Muscle layer of duodenum (tissue), 2 donors: ENCODE measurements around the gene LYRM2.
"Not testable (repeated sequence)": the region's sequence is repeated elsewhere in the genome, so short reads cannot be mapped to it uniquely, and the experiment has no call there.

Experiments used
- H3K27ac ChIP-seq: one replicate; pipeline ENCODE4 v1.7.0; 2013; ENCODE audit warnings: mild to moderate bottlenecking, low read length
- H3K27me3 ChIP-seq: one replicate; pipeline ENCODE4 v1.7.0; 2013; ENCODE audit warnings: low read depth, mild to moderate bottlenecking, control low read depth, low read length
- H3K36me3 ChIP-seq, 2 donors: one replicate each; pipeline ENCODE4 v1.7.0; 2013; ENCODE audit warnings: low read length in 2 of 2, control low read depth in 1 of 2, mild to moderate bottlenecking in 1 of 2; ENCODE audit not compliant: insufficient read depth in 2 of 2, control insufficient read depth in 1 of 2
- H3K4me1 ChIP-seq, 2 donors: one replicate each; pipeline ENCODE4 v1.7.0; 2013; ENCODE audit warnings: low read length in 2 of 2, mild to moderate bottlenecking in 2 of 2, control low read depth in 1 of 2, moderate library complexity in 1 of 2; ENCODE audit not compliant: insufficient read depth in 2 of 2, control insufficient read depth in 1 of 2
- H3K4me3 ChIP-seq, 2 donors: one replicate each; pipeline ENCODE4 v1.7.0; 2013; ENCODE audit warnings: low read length in 2 of 2, low read depth in 1 of 2, mild to moderate bottlenecking in 1 of 2
- H3K9me3 ChIP-seq, 2 donors: one replicate each; pipeline ENCODE4 v1.7.0; 2013; ENCODE audit warnings: low read length in 2 of 2, control low read depth in 1 of 2, mild to moderate bottlenecking in 1 of 2; ENCODE audit not compliant: control insufficient read depth in 1 of 2
- donor health status: healthy.

The LYRM2 gene

DNA sequence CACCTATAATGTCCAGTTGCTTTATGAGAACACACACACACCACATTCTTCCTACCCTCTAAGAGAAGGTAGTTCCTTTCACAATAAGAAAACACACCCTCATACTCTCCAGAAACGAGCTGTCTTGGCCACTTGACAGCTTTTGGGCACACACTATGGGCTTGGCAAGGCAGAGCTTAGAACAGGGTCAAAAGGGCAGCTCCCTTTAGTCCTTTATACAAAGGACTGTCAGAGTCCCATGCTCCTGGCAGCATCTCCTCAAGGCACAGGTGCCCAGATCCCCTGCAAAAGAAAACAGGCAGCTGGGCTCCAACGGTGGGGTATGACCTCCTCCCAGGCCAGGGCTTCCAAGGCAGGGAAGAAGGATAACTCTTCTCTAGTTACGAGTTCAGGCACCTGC is 4.9 kb upstream of the LYRM2 start:
- Histone ChIP-seq H3K36me3 (peaks cover 32 to 42% of the 10 kb centered on the region in 2 donors), H3K9me3 (no peaks in the 10 kb centered on the region), H3K27me3 (no peaks in the 10 kb centered on the region), H3K4me3 (no peak overlapping the region), H3K4me1 (peaks cover 0 to 7% of the 10 kb centered on the region in 2 donors), H3K27ac (no peak overlapping the region)

DNA sequence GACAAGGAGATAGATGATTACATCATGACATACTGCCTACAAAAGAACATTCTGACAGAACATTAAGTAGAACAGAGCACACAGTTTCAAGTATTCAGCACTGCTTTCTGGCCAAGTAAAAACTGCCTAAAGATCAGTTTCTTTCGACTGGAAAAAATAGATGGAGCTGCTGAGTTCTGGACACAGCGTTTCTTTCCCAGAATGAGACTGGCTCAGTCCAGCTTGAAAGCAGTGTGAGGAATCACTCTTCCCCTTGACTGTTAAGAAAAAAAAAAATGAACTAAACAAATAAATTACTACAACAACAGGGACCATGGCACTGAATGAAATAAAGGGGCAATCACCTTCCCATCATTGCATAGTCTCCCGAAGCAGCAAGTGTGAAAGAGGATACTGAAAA is 4.4 kb upstream of the LYRM2 start:
- Histone ChIP-seq H3K4me3 (no peak overlapping the region), H3K27me3 (no peaks in the 10 kb centered on the region), H3K4me1 (peaks cover 0 to 7% of the 10 kb centered on the region in 2 donors), H3K27ac (no peak overlapping the region), H3K36me3 (peaks cover 30 to 38% of the 10 kb centered on the region in 2 donors), H3K9me3 (no peaks in the 10 kb centered on the region)

DNA sequence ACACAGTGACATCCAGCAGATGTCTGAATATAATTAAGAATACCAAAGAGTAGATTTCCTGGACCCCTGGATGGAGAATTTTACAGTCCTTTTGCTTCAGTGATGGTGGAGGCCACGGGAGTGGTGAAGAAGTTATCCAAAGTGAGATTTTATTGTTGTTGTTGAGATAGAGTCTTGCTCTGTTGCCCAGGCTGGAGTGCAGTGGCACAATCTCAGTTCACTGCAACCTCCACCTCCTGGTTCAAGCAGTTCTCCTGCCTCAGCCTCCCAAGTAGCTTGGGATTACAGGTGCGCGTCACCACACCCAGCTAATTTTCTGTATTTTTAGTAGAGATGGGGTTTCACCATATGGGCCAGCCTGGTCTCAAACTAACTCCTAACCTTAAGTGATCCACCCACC is 3.0 kb upstream of the LYRM2 start:
- H3K27me3 ChIP-seq, H3K4me3 ChIP-seq, H3K9me3 ChIP-seq, H3K27ac ChIP-seq: not testable (repeated sequence)
- Histone ChIP-seq H3K36me3 (peaks cover 22 to 26% of the 10 kb centered on the region in 2 donors), H3K4me1 (peaks cover 0 to 10% of the 10 kb centered on the region in 2 donors)

DNA sequence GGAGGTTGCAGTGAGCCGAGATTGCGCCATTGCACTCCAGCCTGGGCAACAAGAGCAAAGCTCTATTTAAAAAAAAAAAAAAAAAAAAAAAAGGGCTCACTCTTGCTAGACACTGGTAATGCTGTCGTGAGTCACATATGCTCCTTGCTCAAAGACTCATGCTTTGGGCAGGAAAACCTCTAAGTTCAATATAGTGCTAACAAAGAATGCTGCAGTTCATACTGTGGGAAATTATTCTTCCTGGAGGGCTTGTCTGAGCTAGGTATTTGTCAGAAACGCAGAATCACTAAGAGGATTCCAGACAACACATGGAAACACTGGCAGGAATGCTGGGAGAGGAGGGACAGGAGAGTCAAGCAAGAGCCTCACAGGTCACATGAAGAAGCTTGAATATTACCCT is 2.3 kb upstream of the LYRM2 start:
- H3K4me3 ChIP-seq, result no peak overlapping the region
- no peaks in the 10 kb centered on the region for H3K9me3 ChIP-seq
- H3K36me3 ChIP-seq, result peaks cover 14 to 25% of the 10 kb centered on the region in 2 donors
- no peaks in the 10 kb centered on the region for H3K27me3 ChIP-seq
- H3K4me1 ChIP-seq, result peaks cover 0 to 10% of the 10 kb centered on the region in 2 donors
- no peak overlapping the region for H3K27ac ChIP-seq

DNA sequence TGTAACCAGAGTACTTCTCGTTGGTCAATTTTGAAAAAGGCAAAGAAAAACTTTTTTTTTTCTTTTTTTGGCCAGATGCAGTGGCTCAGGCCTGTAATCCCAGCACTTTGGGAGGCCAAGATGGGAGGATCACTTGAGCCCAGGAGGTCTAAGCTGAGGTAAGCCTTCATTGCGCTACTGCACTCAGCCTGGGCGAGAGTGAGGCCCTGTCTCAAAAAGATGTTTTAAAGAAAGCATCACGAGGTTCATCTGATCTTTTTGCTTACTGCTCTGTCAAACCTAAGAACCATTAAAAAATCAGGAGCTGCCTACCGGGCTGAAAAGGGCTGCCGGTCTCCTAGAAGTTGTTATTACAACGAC is 607 bp downstream of the LYRM2 start:
- Histone ChIP-seq H3K9me3 (no peaks in the 10 kb centered on the region), H3K27ac (peak overlapping the region; percentile 89), H3K4me1 (peaks cover 0 to 10% of the 10 kb centered on the region in 2 donors), H3K36me3 (peaks cover 0 to 11% of the 10 kb centered on the region in 2 donors), H3K27me3 (no peaks in the 10 kb centered on the region), H3K4me3 (peak overlapping the region; percentile 70 to 73)

DNA sequence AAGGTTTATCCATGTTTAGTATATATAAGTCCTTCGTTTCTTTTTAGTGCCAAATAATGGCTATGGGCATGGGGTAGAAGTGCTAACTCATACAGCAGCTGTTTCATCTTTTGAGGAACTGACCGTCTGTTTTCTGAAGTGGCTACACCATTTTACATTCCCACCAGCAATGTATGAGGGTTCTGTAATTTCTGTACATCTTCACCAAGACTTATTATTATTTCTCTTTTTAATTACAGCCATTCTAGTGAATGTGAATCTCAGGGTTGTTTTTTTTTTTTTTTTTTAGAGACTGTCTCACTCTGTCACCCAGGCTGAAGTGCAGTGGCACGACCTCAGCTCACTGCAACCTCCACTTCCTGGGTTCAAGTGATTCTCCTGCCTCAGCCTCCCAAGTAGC is 2.1 kb downstream of the LYRM2 start:
- not testable (repeated sequence) for H3K9me3 ChIP-seq, H3K4me3 ChIP-seq, H3K27me3 ChIP-seq, H3K27ac ChIP-seq
- H3K4me1 ChIP-seq, result peaks cover 0 to 10% of the 10 kb centered on the region in 2 donors
- peaks cover 0 to 11% of the 10 kb centered on the region in 2 donors for H3K36me3 ChIP-seq

DNA sequence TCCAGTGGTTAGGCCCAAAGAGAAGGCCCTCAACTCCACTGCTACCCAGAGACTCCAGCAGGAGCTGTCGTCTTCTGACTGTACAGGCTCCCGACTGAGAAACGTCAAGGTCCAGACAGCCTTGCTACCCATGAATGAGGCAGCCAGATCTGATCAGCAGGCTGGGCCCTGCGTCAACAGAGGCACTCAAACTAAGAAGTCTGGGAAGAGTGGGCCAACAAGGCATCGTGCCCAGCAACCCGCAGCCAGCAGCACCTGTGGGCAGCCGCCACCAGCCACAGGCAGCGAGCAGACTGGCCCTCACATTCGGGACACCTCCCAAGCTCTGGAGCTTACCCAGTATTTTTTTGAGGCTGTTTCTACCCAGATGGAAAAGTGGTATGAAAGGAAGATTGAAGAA is 8.1 kb downstream of the LYRM2 start:
- Histone ChIP-seq H3K4me3 (no peak overlapping the region), H3K27ac (no peak overlapping the region), H3K9me3 (no peaks in the 10 kb centered on the region), H3K4me1 (no peaks in the 10 kb centered on the region), H3K36me3 (peaks cover 8 to 14% of the 10 kb centered on the region in 2 donors), H3K27me3 (no peaks in the 10 kb centered on the region)

DNA sequence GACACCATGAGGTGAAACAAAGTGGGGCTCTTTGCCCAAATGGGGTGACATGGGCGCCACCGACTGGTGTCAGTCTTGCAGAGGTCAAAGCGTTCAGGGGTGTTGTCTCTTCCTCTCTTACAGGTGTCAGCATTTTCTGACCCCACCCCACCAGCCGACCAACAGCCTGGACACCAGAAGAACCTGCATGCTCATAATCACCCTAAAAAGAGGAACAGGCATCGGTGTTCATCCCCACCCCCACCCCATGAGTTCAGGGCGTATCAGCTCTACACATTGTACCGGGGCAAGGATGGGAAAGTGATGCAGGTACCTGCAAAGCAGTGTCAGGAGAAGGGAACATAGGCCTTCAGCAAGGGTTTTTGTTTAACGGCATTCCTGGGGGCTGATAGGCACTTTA is 14.8 kb downstream of the LYRM2 start:
- Histone ChIP-seq H3K36me3 (peaks cover 8 to 27% of the 10 kb centered on the region in 2 donors), H3K9me3 (no peaks in the 10 kb centered on the region), H3K27ac (no peak overlapping the region), H3K27me3 (no peaks in the 10 kb centered on the region), H3K4me3 (no peak overlapping the region), H3K4me1 (no peaks in the 10 kb centered on the region)

DNA sequence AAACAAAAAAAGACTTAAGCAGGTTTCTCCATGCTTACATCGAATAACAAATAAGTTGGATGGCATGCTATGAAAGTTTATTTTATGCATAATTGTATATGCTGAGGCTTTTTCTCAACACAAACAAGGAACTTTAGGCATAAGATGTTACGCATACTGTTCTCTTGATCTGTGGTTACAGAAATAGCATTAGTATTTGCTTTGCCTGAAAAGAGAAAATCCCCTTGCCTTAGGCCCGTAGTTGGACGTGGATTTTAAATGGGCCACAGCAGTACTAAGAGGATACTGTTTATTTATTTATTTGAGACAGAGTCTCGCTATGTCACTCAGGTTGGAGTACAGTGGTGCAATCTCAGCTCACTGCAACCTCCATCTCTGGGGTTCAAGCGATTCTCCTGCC is 19.0 kb downstream of the LYRM2 start:
- Histone ChIP-seq H3K4me3 (no peak overlapping the region), H3K27me3 (no peaks in the 10 kb centered on the region), H3K36me3 (peaks cover 0 to 25% of the 10 kb centered on the region in 2 donors)

DNA sequence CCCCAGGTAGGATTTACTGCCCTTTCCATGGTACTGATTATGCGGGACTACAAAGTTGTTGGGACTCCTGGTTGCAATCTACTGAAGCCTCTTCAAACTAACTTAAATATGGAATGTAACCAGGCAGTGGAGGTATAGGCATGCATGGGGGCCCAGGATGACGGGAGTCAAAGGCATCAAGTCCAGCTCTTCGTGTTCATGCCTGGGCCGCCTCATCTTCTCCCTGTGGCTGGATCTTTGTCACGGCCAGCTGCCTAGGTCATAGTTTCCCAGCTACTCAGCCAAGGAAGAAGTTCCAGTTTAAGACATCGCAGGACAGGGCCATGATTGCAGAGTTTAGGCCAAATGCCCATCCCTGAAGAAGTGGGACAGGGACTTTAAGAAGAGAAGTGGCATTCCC is 20.5 kb downstream of the LYRM2 start:
- Histone ChIP-seq H3K27ac (no peak overlapping the region), H3K4me1 (no peaks in the 10 kb centered on the region), H3K36me3 (peaks cover 0 to 13% of the 10 kb centered on the region in 2 donors), H3K27me3 (no peaks in the 10 kb centered on the region), H3K9me3 (no peaks in the 10 kb centered on the region), H3K4me3 (no peak overlapping the region)

More for the DNA sequence above, 19.0 kb downstream of the LYRM2 start:
- H3K9me3 ChIP-seq, result no peaks in the 10 kb centered on the region
- H3K27ac ChIP-seq, result no peak overlapping the region
- no peaks in the 10 kb centered on the region for H3K4me1 ChIP-seq

DNA sequence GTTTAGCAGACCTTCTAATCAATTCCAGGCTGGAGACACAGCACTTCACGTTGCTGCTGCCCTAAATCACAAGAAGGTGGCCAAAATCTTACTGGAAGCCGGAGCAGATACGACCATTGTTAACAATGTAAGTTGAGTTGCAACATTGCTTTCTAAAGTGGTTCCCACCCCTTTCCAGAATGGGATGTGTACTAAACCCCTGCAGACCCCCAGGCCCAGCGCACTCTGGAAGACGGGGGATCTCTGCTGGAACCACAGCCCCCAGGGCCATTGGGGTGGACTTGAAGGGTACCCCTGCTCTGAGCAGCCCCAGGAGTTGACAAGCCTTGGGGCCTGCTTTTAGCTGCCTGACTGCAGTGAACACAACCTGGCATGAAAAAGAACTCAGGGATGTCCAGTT is 22.0 kb downstream of the LYRM2 start:
- H3K4me3 ChIP-seq, result no peak overlapping the region
- H3K4me1 ChIP-seq, result no peaks in the 10 kb centered on the region
- peaks cover 0 to 13% of the 10 kb centered on the region in 2 donors for H3K36me3 ChIP-seq
- no peaks in the 10 kb centered on the region for H3K27me3 ChIP-seq
- no peak overlapping the region for H3K27ac ChIP-seq
- no peaks in the 10 kb centered on the region for H3K9me3 ChIP-seq

DNA sequence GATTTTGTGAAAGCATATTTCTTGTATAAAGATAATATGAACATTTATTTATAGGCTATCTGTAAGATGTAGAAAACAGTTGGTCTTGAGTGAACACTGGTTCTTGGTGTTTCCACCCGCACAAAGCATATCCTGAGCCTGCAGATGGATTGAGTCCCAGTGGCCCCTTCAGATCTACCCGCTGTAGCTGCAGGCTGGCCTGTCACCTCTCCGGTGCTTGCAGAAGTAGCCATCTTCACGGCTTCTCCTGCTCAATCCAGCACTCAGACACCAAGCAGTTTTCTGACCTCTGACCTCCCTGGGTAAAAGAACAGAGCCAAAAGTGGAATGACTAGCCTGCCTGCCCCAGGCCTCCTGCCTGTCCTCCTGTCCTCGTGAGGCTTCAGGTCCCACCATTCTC is 22.7 kb downstream of the LYRM2 start:
- Histone ChIP-seq H3K36me3 (peaks cover 0 to 13% of the 10 kb centered on the region in 2 donors), H3K4me3 (no peak overlapping the region), H3K27ac (no peak overlapping the region), H3K27me3 (no peaks in the 10 kb centered on the region), H3K9me3 (no peaks in the 10 kb centered on the region), H3K4me1 (no peaks in the 10 kb centered on the region)
